ENCODE results near the gene RTN4R. TPM values are rescaled to one million over a fixed set of nuclear protein-coding genes. Genes with fewer than 3 reads are reported as not detected.

RTN4R gene
- total RNA-seq, 1 experiment from 2014 or later = 19.0 TPM

- RAD21 ChIA-PET (ENCODE audit: low non-redundant PET in 1 of 2, low total read pairs in 2 of 2, uncharacterized antibody in 2 of 2, unreplicated experiment in 2 of 2) = no interaction called here
- BruUV-seq (replicated peaks) = TSS peak; percentile 94
Measured at GRCh38 chr22:20211409-20211996, 56.6 kb downstream of the RTN4R start.

More at GRCh38 chr22:20211409-20211996, 56.6 kb downstream of the RTN4R start:
- peak overlapping the region; percentile 100 for H3K4me2 ChIP-seq (ENCODE audit: low read length)
- H2AFZ ChIP-seq (ENCODE audit: low read depth, low read length, poor library complexity, severe bottlenecking) = no peak overlapping the region
- DNase-seq (ENCODE audit: low read depth, low spot score) (no peak), ATAC-seq (peak; percentile 39)
- peak overlapping the region; percentile 96 for H3K9ac ChIP-seq (ENCODE audit: low read length)
- peak overlapping the region; percentile 75 to 90 for H3K4me3 ChIP-seq (replicated peaks in 1 of 2; ENCODE audit: low read depth in 1 of 2, low read length in 2 of 2)
- peak overlapping the region; percentile 86 for H3K27ac ChIP-seq (ENCODE audit: low read depth, low read length)
- ChIA-PET CTCF (interaction anchor here (1.0 to 1.4 kb wide), 4 partner anchors 9 to 54 kb away, joined by 3 to 4 read pairs (median 4); no protein-coding TSS in a partner anchor), POLR2A (interaction anchor here (1.2 kb wide), 1 partner anchor 12 kb away, joined by 4 read pairs; no protein-coding TSS in a partner anchor)
- no peaks in the 10 kb centered on the region for H3K9me2 ChIP-seq (ENCODE audit: insufficient read depth)
- H3K9me3 ChIP-seq (ENCODE audit: control insufficient read depth in 1 of 2, insufficient read depth in 1 of 2, low read depth in 1 of 2, low read length in 2 of 2) = no peaks in the 10 kb centered on the region
- H4K20me1 ChIP-seq (ENCODE audit: insufficient read depth) = no peaks in the 10 kb centered on the region
- intact Hi-C loops (cut with micrococcal nuclease) = no loop called here
- TF ChIP-seq, protein P1, sequence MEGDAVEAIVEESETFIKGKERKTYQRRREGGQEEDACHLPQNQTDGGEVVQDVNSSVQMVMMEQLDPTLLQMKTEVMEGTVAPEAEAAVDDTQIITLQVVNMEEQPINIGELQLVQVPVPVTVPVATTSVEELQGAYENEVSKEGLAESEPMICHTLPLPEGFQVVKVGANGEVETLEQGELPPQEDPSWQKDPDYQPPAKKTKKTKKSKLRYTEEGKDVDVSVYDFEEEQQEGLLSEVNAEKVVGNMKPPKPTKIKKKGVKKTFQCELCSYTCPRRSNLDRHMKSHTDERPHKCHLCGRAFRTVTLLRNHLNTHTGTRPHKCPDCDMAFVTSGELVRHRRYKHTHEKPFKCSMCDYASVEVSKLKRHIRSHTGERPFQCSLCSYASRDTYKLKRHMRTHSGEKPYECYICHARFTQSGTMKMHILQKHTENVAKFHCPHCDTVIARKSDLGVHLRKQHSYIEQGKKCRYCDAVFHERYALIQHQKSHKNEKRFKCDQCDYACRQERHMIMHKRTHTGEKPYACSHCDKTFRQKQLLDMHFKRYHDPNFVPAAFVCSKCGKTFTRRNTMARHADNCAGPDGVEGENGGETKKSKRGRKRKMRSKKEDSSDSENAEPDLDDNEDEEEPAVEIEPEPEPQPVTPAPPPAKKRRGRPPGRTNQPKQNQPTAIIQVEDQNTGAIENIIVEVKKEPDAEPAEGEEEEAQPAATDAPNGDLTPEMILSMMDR (IDR thresholded peaks at IDR 0.05 in 2 of 3, conservative IDR thresholded peaks at IDR 0.05 in 1 of 3; ENCODE audit: borderline replicate concordance in 1 of 3, insufficient read depth in 1 of 3, low read depth in 2 of 3, low read length in 2 of 3) = no peak
- TF ChIP-seq SP1 (IDR thresholded peaks at IDR 0.05; ENCODE audit: low read depth) (no peak), EGR1 (IDR thresholded peaks at IDR 0.05; ENCODE audit: low read depth) (no peak), ZNF274 (IDR thresholded peaks at IDR 0.05; ENCODE audit: low read depth, low read length) (no peak), EZH2 (IDR thresholded peaks at IDR 0.05) (no peak), SIN3A (IDR thresholded peaks at IDR 0.05; ENCODE audit: low read depth) (no peak), ZFX (IDR thresholded peaks at IDR 0.05) (no peak; the same call in 1 of the 2 replicates), SRF (IDR thresholded peaks at IDR 0.05; ENCODE audit: low read depth) (no peak), FOSL1 (IDR thresholded peaks at IDR 0.05; ENCODE audit: low read depth) (no peak), YY1 (IDR thresholded peaks at IDR 0.05; ENCODE audit: extremely low read depth, insufficient replicate concordance, low read depth, low read length) (no peak), CBX3 (IDR thresholded peaks at IDR 0.05; ENCODE audit: low read depth) (no peak), ELF1 (IDR thresholded peaks at IDR 0.05; ENCODE audit: borderline replicate concordance, low read depth) (no peak), JUND (IDR thresholded peaks at IDR 0.05) (no peak), RAD21 (IDR thresholded peaks at IDR 0.05; ENCODE audit: low read depth) (no peak), CEBPB (IDR thresholded peaks at IDR 0.05; ENCODE audit: low read depth) (no peak), MAX (IDR thresholded peaks at IDR 0.05) (no peak), TCF7L2 (IDR thresholded peaks at IDR 0.05; ENCODE audit: borderline replicate concordance, extremely low read depth, insufficient read depth, insufficient read length) (no peak), POLR2A (IDR thresholded peaks at IDR 0.05; ENCODE audit: borderline replicate concordance, extremely low read depth, insufficient read depth, insufficient read length) (no peak), EZH2phosphoT487 (IDR thresholded peaks at IDR 0.05; ENCODE audit: borderline replicate concordance) (no peak)
- TF ChIP-seq, protein P2, sequence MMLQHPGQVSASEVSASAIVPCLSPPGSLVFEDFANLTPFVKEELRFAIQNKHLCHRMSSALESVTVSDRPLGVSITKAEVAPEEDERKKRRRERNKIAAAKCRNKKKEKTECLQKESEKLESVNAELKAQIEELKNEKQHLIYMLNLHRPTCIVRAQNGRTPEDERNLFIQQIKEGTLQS (IDR thresholded peaks at IDR 0.05) = no peak
- peaks cover 41% of the 10 kb centered on the region for H3K79me2 ChIP-seq (ENCODE audit: insufficient read depth, low read length)
- H3K27me3 ChIP-seq (ENCODE audit: insufficient read depth, low read length) = no peaks in the 10 kb centered on the region
- H3K4me1 ChIP-seq (ENCODE audit: control insufficient read depth in 1 of 2, insufficient read depth in 2 of 2, low read length in 2 of 2) = peaks cover 24 to 52% of the 10 kb centered on the region in 2 experiments
- no peaks in the 10 kb centered on the region for H3K36me3 ChIP-seq (ENCODE audit: control insufficient read depth in 1 of 2, insufficient read depth in 2 of 2, low read length in 2 of 2)

All from HCT116 (cell line).